Spleen (tissue), 11 donors: ENCODE results near the gene PRDM5. TPM values are rescaled to one million over a fixed set of nuclear protein-coding genes. Genes with fewer than 3 reads are reported as not detected.

ENCODE experiments used
- DNase-seq: peaks from one replicate; pipeline ENCODE4 v3.0.0-alpha.2; 2020
- H3K27ac ChIP-seq, 8 donors: fragments of 200-600 bp; sonication (generic) in 7 of 8; 1 replicate in 4 of 8; 2 replicates in 4 of 8; pipeline versions ENCODE4 v1.5.0 to v1.8.0; 2016 to 2021; ENCODE audit warnings: inconsistent platforms in 4 of 8, mild to moderate bottlenecking in 4 of 8, moderate library complexity in 1 of 8
- H3K27me3 ChIP-seq, 7 donors: fragments of 200-600 bp; sonication (generic) in 6 of 7; replicated peaks in 1 of 7; 1 replicate in 4 of 7; 2 replicates in 3 of 7; pipeline versions ENCODE4 v1.5.0 to v1.8.0; 2016 to 2021; ENCODE audit warnings: inconsistent platforms in 3 of 7, mild to moderate bottlenecking in 1 of 7
- H3K36me3 ChIP-seq, 6 donors: fragments of 200-600 bp; sonication (generic) in 5 of 6; 1 replicate in 4 of 6; 2 replicates in 2 of 6; pipeline versions ENCODE4 v1.5.0 to v1.8.0; 2016 to 2021; ENCODE audit warnings: inconsistent platforms in 2 of 6
- H3K4me1 ChIP-seq, 6 donors: fragments of 200-600 bp; sonication (generic) in 5 of 6; 1 replicate in 3 of 6; 2 replicates in 3 of 6; pipeline versions ENCODE4 v1.5.0 to v1.8.0; 2016 to 2021; ENCODE audit warnings: inconsistent platforms in 3 of 6
- H3K4me3 ChIP-seq, 8 donors: fragments of 200-600 bp; sonication (generic) in 7 of 8; 1 replicate in 4 of 8; 2 replicates in 4 of 8; pipeline versions ENCODE4 v1.5.0 to v1.8.0; 2016 to 2021; ENCODE audit warnings: inconsistent platforms in 4 of 8, mild to moderate bottlenecking in 4 of 8, moderate library complexity in 2 of 8
- H3K9me3 ChIP-seq, 8 donors: fragments of 200-600 bp; sonication (generic) in 7 of 8; 1 replicate in 4 of 8; 2 replicates in 4 of 8; pipeline versions ENCODE4 v1.5.0 to v1.8.0; 2016 to 2021; ENCODE audit warnings: inconsistent platforms in 4 of 8
- CTCF ChIP-seq, 11 experiments: fragments of 200-600 bp in 7 of 11; fragments of 450-650 bp in 4 of 11; sonication (generic) in 4 of 11; IDR thresholded peaks in 8 of 11; conservative IDR thresholded peaks in 3 of 11; 1 replicate in 7 of 11; 2 replicates in 4 of 11; pipeline versions ENCODE4 v1.4.0 to v1.8.0; 2016 to 2021; ENCODE audit warnings: antibody characterized with exemption in 11 of 11, inconsistent platforms in 4 of 11, mild to moderate bottlenecking in 1 of 11
- POLR2A ChIP-seq, 3 donors: fragments of 450-650 bp; IDR thresholded peaks; one replicate each; pipeline ENCODE4 v1.5.1; 2017; ENCODE audit warnings: antibody characterized with exemption in 3 of 3, mild to moderate bottlenecking in 1 of 3
- POLR2AphosphoS5 ChIP-seq, 3 donors: sonication (generic); formaldehyde crosslinking; IDR thresholded peaks; one replicate each; pipeline ENCODE4 v1.5.1; 2017; ENCODE audit warnings: antibody characterized with exemption in 3 of 3
- WGBS, 5 donors: extraction: QIAGEN DNeasy Blood & Tissue Kit in 3 of 5; methylation state at CpG; one replicate each; pipeline versions ENCODE4 v1.1.5 to v1.1.7; 2013 to 2018; 5-methylcytosine and 5-hydroxymethylcytosine counted together
- intact Hi-C: fragments of 100-400 bp; cut with DNase I; formaldehyde crosslinking; loops from one replicate; pipeline ENCODE4 v1.15.0; 2023; ENCODE audit warnings: low total_unique reads
- polyA plus RNA-seq, 3 donors: library from polyadenylated mRNA; stranded (reverse); fragments of 200-250 nt; gene quantifications; one replicate each; pipeline ENCODE4 v1.2.1, GENCODE V29; 2013
- total RNA-seq, 7 donors: library from RNA; depleted of rRNA in 3 of 7; stranded (reverse); fragments of >200 nt in 3 of 7; fragmentation: NEBNext Ultra II Directional in 4 of 7; extraction: Animal tissue kit (Norgen Biotek cat#: 25700) in 4 of 7; gene quantifications; one replicate each; pipeline versions ENCODE4 v1.1.0 to v1.2.1, GENCODE V29; 2016 to 2021
- donor health status: healthy with polysubstance abuse.
- donor health status: DM: no; HTN: no; CAD: no; lungs with moderate emphysema.
- donor health status: DM: no; HTN: no; CAD: no.
- donor health status: Bipolar disorder and iron deficiency.
- donor health status: healthy.
- donor health status: DM: no; HTN: no; CAD: no.
- donor health status: DM: yes; HTN: yes; CAD: no.

Gene PRDM5
- total and polyA plus RNA-seq, 10 donors, result 0.50 to 14.5 (median 7.6) TPM

DNA sequence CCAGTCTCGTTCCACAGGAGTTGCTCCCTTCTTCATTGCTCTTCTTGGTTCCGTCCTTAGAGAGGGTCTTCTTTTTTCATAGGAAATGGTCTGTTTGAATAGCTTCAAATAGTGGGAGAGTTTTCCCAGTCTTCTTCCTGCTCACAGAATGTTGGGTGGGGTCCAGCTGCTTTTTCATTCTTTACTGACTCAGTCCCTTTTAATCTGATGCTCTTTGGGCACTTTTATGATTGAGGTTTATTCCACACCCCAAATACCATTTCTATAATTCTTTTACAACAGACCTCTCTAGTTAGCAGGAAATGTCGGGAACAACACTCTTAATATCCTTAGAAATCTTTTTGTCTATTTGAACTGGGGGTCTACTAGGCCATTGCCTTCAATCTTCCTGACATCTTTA is 239.5 kb downstream of the PRDM5 start:
- Histone ChIP-seq H3K27ac (no peak overlapping the region), H3K4me3 (no peak overlapping the region), H3K36me3 (no peaks in the 10 kb centered on the region), H3K27me3 (no peaks in the 10 kb centered on the region), H3K9me3 (peaks cover 0 to 7% (median 0%) of the 10 kb centered on the region in 8 donors), H3K4me1 (no peaks in the 10 kb centered on the region)
- DNase-seq, result no peak
- TF ChIP-seq CTCF (IDR thresholded peaks at IDR 0.05 in 8 of 11, conservative IDR thresholded peaks at IDR 0.05 in 3 of 11), result no peak
- TF ChIP-seq POLR2AphosphoS5 (IDR thresholded peaks at IDR 0.05), result no peak
- TF ChIP-seq POLR2A (IDR thresholded peaks at IDR 0.05), result no peak
- intact Hi-C loops, result no loop called here
- 77 to 89% (median 84%) methylated on average over 3 of the region's 3 CpGs for WGBS, 5 donors

DNA sequence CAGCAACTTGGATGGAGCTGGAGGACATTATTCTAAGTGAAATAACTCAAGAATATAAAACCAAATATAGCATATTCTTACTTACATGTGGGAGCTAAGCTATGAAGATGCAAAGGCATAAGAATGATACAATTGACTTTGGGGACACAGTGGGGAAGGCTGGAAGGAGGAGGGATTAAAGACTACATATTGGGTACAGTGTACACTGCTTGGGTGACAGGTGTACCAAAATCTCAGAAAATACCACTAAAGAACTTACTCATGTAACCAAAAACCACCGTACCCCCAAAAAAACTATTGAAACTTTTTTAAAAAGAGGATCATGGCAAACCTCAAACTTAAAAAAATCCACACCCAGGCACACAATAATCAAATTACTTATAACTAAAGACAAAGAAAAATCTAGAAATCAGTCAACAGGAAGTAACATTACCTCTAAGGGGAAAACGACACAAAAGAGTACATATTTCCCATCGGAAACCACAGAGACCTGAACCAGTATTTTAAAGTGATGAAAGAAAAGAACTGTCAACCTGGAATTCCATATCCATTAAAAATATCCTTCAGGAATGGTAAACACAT is 241.8 kb downstream of the PRDM5 start:
- Histone ChIP-seq H3K4me3 (no peak overlapping the region), H3K27me3 (no peaks in the 10 kb centered on the region), H3K27ac (no peak overlapping the region), H3K4me1 (no peaks in the 10 kb centered on the region), H3K36me3 (no peaks in the 10 kb centered on the region), H3K9me3 (peaks cover 0 to 11% (median under 1%) of the 10 kb centered on the region in 8 donors)
- TF ChIP-seq CTCF (IDR thresholded peaks at IDR 0.05 in 8 of 11, conservative IDR thresholded peaks at IDR 0.05 in 3 of 11), result no peak
- intact Hi-C loops, result no loop called here
- 59 to 84% (median 72%) methylated on average over 3 of the region's 3 CpGs for WGBS, 5 donors
- no peak for DNase-seq

GRCh38 chr4:120673696-120674095 is 248.8 kb downstream of the PRDM5 start:
- Histone ChIP-seq H3K27ac (no peak overlapping the region), H3K27me3 (no peaks in the 10 kb centered on the region), H3K4me3 (no peak overlapping the region), H3K36me3 (no peaks in the 10 kb centered on the region), H3K9me3 (peaks cover 0 to 42% (median 22%) of the 10 kb centered on the region in 8 donors), H3K4me1 (no peaks in the 10 kb centered on the region)
- 60 to 87% (median 69%) methylated on average over 3 of the region's 3 CpGs for WGBS, 5 donors
- DNase-seq, result no peak
- intact Hi-C loops, result no loop called here
- TF ChIP-seq POLR2AphosphoS5 (IDR thresholded peaks at IDR 0.05) (no peak), POLR2A (IDR thresholded peaks at IDR 0.05) (no peak), CTCF (IDR thresholded peaks at IDR 0.05 in 8 of 11, conservative IDR thresholded peaks at IDR 0.05 in 3 of 11) (no peak)

DNA sequence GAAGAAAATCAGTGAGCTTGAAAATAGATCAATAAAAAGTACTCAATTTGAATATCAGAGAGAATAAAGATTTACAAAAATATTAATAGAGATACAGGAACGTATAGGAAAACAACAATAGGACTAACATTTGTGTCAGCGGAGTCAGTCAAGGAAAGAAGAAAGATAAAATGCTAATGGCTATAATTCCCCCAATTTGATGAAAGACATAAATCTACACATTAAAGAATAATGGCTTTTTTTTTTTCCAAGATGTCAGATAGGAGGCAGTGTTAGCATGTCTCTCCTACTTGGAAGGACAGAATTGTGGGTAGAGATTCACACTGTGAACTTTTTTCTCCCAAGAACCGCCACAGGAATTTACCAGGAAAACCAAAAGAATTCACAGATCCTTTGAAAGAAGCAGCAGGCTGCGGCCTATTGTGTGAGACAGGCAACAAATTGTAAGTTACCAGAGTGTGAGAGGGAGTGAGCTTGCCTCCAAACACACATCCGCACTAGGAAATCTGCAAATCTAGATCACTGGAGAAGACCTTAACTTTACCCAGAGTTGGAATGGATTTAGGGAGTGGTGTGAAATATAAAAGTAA is 249.9 kb downstream of the PRDM5 start:
- Histone ChIP-seq H3K27ac (no peak overlapping the region), H3K4me1 (no peaks in the 10 kb centered on the region), H3K4me3 (no peak overlapping the region), H3K27me3 (no peaks in the 10 kb centered on the region), H3K9me3 (peaks cover 0 to 42% (median 22%) of the 10 kb centered on the region in 8 donors), H3K36me3 (no peaks in the 10 kb centered on the region)
- no peak for DNase-seq
- intact Hi-C loops, result no loop called here
- TF ChIP-seq CTCF (IDR thresholded peaks at IDR 0.05 in 8 of 11, conservative IDR thresholded peaks at IDR 0.05 in 3 of 11) (no peak), POLR2AphosphoS5 (IDR thresholded peaks at IDR 0.05) (no peak), POLR2A (IDR thresholded peaks at IDR 0.05) (no peak)
- WGBS, 5 donors, result 75 to 92% (median 87%) methylated on average over 5 of the region's 5 CpGs
